GM18870 (cell line): Measurements from ENCODE around the gene MMP21.

ENCODE experiments used
- ATAC-seq: cut with Tn5 transposase; IDR thresholded peaks from one replicate; pipeline ENCODE4 v1.9.1; 2021; ENCODE audit warnings: moderate library complexity; ENCODE audit not compliant: unreplicated experiment

The MMP21 gene

GRCh38 chr10:125792342-125793300, 17.0 kb upstream of the MMP21 start:
- no peak for ATAC-seq

GRCh38 chr10:125788156-125789034, 12.8 kb upstream of the MMP21 start:
- no peak for ATAC-seq

GRCh38 chr10:125785791-125786190, 10.2 kb upstream of the MMP21 start:
- no peak for ATAC-seq

GRCh38 chr10:125783957-125784356, 8.3 kb upstream of the MMP21 start:
- ATAC-seq, result peak; percentile 89

GRCh38 chr10:125783408-125783807, 7.8 kb upstream of the MMP21 start:
- ATAC-seq, result no peak

- ATAC-seq, result no peak
These were observed 7.0 kb upstream of the MMP21 start for GRCh38 chr10:125782616-125783015.

- ATAC-seq, result no peak
These were observed 6.4 kb upstream of the MMP21 start for GRCh38 chr10:125782054-125782453.

GRCh38 chr10:125781374-125781773, 5.8 kb upstream of the MMP21 start:
- no peak for ATAC-seq

GRCh38 chr10:125779403-125780327, 4.0 kb upstream of the MMP21 start:
- ATAC-seq, result no peak

- no peak for ATAC-seq
These were observed 2.9 kb upstream of the MMP21 start for GRCh38 chr10:125778556-125778955.

- no peak for ATAC-seq
These were observed 2.2 kb upstream of the MMP21 start for GRCh38 chr10:125777806-125778205.

GRCh38 chr10:125774581-125775191, 935 bp downstream of the MMP21 start:
- ATAC-seq, result no peak

GRCh38 chr10:125773687-125774543, 1.7 kb downstream of the MMP21 start:
- ATAC-seq, result no peak

- ATAC-seq, result no peak
These were observed 2.8 kb downstream of the MMP21 start for GRCh38 chr10:125772864-125773180.

GRCh38 chr10:125772112-125772863, 3.3 kb downstream of the MMP21 start:
- no peak for ATAC-seq

GRCh38 chr10:125770844-125771243, 4.8 kb downstream of the MMP21 start:
- no peak for ATAC-seq

GRCh38 chr10:125769175-125769574, 6.4 kb downstream of the MMP21 start:
- ATAC-seq, result no peak

- ATAC-seq, result no peak
These were observed 7.3 kb downstream of the MMP21 start for GRCh38 chr10:125768219-125768855.
